ENCODE measurements around the gene PSEN1. TPM values are rescaled to one million over a fixed set of nuclear protein-coding genes. Genes with fewer than 3 reads are reported as not detected.

Gene PSEN1
- total RNA-seq, 1 experiment from 2014 or later = 49.9 TPM

- H2BK20ac ChIP-seq (ENCODE audit: low read depth, low read length, poor library complexity, severe bottlenecking) = no peak overlapping the region
- no peaks in the 10 kb centered on the region for H3K9me3 Mint-ChIP-seq
- no peak overlapping the region for H3T11ph ChIP-seq (ENCODE audit: low read length)
- no peaks in the 10 kb centered on the region for H3K9me3 ChIP-seq (ENCODE audit: control insufficient read depth, low read depth, low read length)
- H3K27ac Mint-ChIP-seq = no peak overlapping the region
- H3K23ac ChIP-seq (ENCODE audit: insufficient read length, low read depth, low read length) = no peak overlapping the region
- H3K23me2 ChIP-seq (ENCODE audit: insufficient read length, low read depth, low read length, poor library complexity, severe bottlenecking) = no peaks in the 10 kb centered on the region
- no peak overlapping the region for H4K8ac ChIP-seq (replicated peaks; ENCODE audit: insufficient read length, low read depth, low read length)
- no peak for DNase-seq
- no peaks in the 10 kb centered on the region for H3K79me1 ChIP-seq (ENCODE audit: insufficient read depth, low read depth, low read length, poor library complexity, severe bottlenecking)
- H2AFZ ChIP-seq (ENCODE audit: low read length) = no peak overlapping the region
- WGBS (ENCODE audit: extremely low coverage, insufficient read length, low lambda C conversion rate) = no CpG with 5 or more reads among the region's 3 CpGs
- peaks cover 45 to 86% (median 85%) of the 10 kb centered on the region in 3 experiments; a peak in 6 of 7 replicates for H3K36me3 Mint-ChIP-seq (ENCODE audit: insufficient read depth in 1 of 3, low read depth in 3 of 3)
- no peak overlapping the region for H3K9ac ChIP-seq (ENCODE audit: extremely low read depth, insufficient read length, low read length)
- H3K56ac ChIP-seq (ENCODE audit: insufficient read length, low read depth, low read length) = no peak overlapping the region
- no peak overlapping the region for H3K14ac ChIP-seq (ENCODE audit: insufficient read depth, low read length)
- TF ChIP-seq CTCF (conservative IDR thresholded peaks at IDR 0.05) = no peak
- H3K4me3 Mint-ChIP-seq = no peak overlapping the region
- H2BK5ac ChIP-seq (ENCODE audit: insufficient read length, low read length) = no peak overlapping the region
- H3K27me3 ChIP-seq (ENCODE audit: insufficient read depth, low read length) = no peaks in the 10 kb centered on the region
- no peak overlapping the region for H4K91ac ChIP-seq (ENCODE audit: insufficient read length, low read depth, low read length)
- H3K18ac ChIP-seq (ENCODE audit: insufficient read length, low read depth, low read length) = no peak overlapping the region
- no peaks in the 10 kb centered on the region for H3K4me1 ChIP-seq (ENCODE audit: insufficient read depth, low read length)
- H4K20me1 ChIP-seq (ENCODE audit: control insufficient read depth, insufficient read depth, insufficient read length) = no peaks in the 10 kb centered on the region
- H3K79me2 ChIP-seq (ENCODE audit: insufficient read depth, low read length) = no peaks in the 10 kb centered on the region
- H2BK120ac ChIP-seq (ENCODE audit: low read depth, low read length, poor library complexity, severe bottlenecking) = no peak overlapping the region
- no peak overlapping the region for H3K4ac ChIP-seq (ENCODE audit: low read depth, low read length)
- H3K4me2 ChIP-seq (ENCODE audit: insufficient read depth, insufficient read length, low read length) = no peak overlapping the region
- H3K27me3 Mint-ChIP-seq (ENCODE audit: low read depth) = no peaks in the 10 kb centered on the region
- no peak overlapping the region for H3K27ac ChIP-seq (ENCODE audit: insufficient read length, low read depth, low read length)
- no peaks in the 10 kb centered on the region for H3K4me1 Mint-ChIP-seq
- H2BK15ac ChIP-seq (ENCODE audit: low read depth, low read length) = no peak overlapping the region
- no peak overlapping the region for H2AK5ac ChIP-seq (ENCODE audit: insufficient read length, low read length)
- no peak overlapping the region for H4K5ac ChIP-seq (ENCODE audit: insufficient read length, low read depth, low read length)
- H2BK12ac ChIP-seq (ENCODE audit: insufficient read length, low read depth, low read length) = no peak overlapping the region
Measured at GRCh38 chr14:73105050-73105449, 31.3 kb upstream of the PSEN1 start.
